Endothelial cell (in vitro differentiated cells): ENCODE measurements around the gene FIGNL1. TPM values are rescaled to one million over a fixed set of nuclear protein-coding genes. Genes with fewer than 3 reads are reported as not detected.
A peak's percentile ranks its signal among the peaks of the same experiment; 100 is the strongest.

ENCODE experiments used
- DNase-seq: peaks from one replicate; pipeline ENCODE4 v3.0.0; 2021; ENCODE audit warnings: low spot score
- H3K27ac Mint-ChIP-seq: one replicate; pipeline ENCODE4 v1.8.0; 2021; ENCODE audit warnings: mixed read lengths, inconsistent platforms; ENCODE audit not compliant: unreplicated experiment
- H3K27me3 Mint-ChIP-seq: one replicate; pipeline ENCODE4 v1.8.0; 2021; ENCODE audit warnings: mild to moderate bottlenecking, moderate library complexity, mixed read lengths, inconsistent platforms; ENCODE audit not compliant: unreplicated experiment
- H3K36me3 Mint-ChIP-seq: one replicate; pipeline ENCODE4 v1.8.0; 2021; ENCODE audit warnings: mild to moderate bottlenecking, low read depth, mixed read lengths, inconsistent platforms; ENCODE audit not compliant: unreplicated experiment
- H3K4me1 Mint-ChIP-seq: one replicate; pipeline ENCODE4 v1.8.0; 2021; ENCODE audit warnings: mild to moderate bottlenecking, mixed read lengths, inconsistent platforms; ENCODE audit not compliant: unreplicated experiment
- H3K4me3 Mint-ChIP-seq: one replicate; pipeline ENCODE4 v1.8.0; 2021; ENCODE audit warnings: mild to moderate bottlenecking, mixed read lengths, inconsistent platforms; ENCODE audit not compliant: unreplicated experiment
- H3K9me3 Mint-ChIP-seq: one replicate; pipeline ENCODE4 v1.8.0; 2021; ENCODE audit warnings: mixed read lengths, inconsistent platforms; ENCODE audit not compliant: unreplicated experiment
- total RNA-seq: library from RNA; stranded (reverse); fragmentation: NEBNext Ultra II Directional; extraction: Animal tissue kit (Norgen Biotek cat#: 25700); gene quantifications from one replicate; pipeline ENCODE4 v1.2.1, GENCODE V29; 2021; ENCODE audit not compliant: unreplicated experiment
- TF ChIP-seq, protein P1 (sequence below): fragments of 200-600 bp; sonication (generic); IDR thresholded peaks from one replicate; pipeline ENCODE4 v1.5.0; 2021; ENCODE audit warnings: antibody characterized with exemption; ENCODE audit not compliant: unreplicated experiment

FIGNL1 gene
- total RNA-seq, 1 donor from 2014 or later, result 18.4 TPM

GRCh38 chr7:50456371-50457123, 6.4 kb upstream of the FIGNL1 start:
- Mint-ChIP-seq H3K9me3 (peaks cover 5% of the 10 kb centered on the region), H3K27me3 (peaks cover 3% of the 10 kb centered on the region), H3K36me3 (no peaks in the 10 kb centered on the region), H3K4me1 (peaks cover 3% of the 10 kb centered on the region), H3K4me3 (no peak overlapping the region), H3K27ac (no peak overlapping the region)
- no peak for DNase-seq
- TF ChIP-seq, protein P1, sequence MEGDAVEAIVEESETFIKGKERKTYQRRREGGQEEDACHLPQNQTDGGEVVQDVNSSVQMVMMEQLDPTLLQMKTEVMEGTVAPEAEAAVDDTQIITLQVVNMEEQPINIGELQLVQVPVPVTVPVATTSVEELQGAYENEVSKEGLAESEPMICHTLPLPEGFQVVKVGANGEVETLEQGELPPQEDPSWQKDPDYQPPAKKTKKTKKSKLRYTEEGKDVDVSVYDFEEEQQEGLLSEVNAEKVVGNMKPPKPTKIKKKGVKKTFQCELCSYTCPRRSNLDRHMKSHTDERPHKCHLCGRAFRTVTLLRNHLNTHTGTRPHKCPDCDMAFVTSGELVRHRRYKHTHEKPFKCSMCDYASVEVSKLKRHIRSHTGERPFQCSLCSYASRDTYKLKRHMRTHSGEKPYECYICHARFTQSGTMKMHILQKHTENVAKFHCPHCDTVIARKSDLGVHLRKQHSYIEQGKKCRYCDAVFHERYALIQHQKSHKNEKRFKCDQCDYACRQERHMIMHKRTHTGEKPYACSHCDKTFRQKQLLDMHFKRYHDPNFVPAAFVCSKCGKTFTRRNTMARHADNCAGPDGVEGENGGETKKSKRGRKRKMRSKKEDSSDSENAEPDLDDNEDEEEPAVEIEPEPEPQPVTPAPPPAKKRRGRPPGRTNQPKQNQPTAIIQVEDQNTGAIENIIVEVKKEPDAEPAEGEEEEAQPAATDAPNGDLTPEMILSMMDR, result no peak

- Mint-ChIP-seq H3K36me3 (no peaks in the 10 kb centered on the region), H3K27me3 (peaks cover 3% of the 10 kb centered on the region), H3K9me3 (no peaks in the 10 kb centered on the region), H3K4me1 (peaks cover 3% of the 10 kb centered on the region), H3K27ac (no peak overlapping the region), H3K4me3 (no peak overlapping the region)
- DNase-seq, result no peak
- TF ChIP-seq, protein P1, result no peak
Observed at GRCh38 chr7:50455658-50456057, 5.5 kb upstream of the FIGNL1 start.

GRCh38 chr7:50454968-50455367, 4.8 kb upstream of the FIGNL1 start:
- Mint-ChIP-seq H3K27me3 (peaks cover 3% of the 10 kb centered on the region), H3K9me3 (no peaks in the 10 kb centered on the region), H3K4me3 (no peak overlapping the region), H3K36me3 (no peaks in the 10 kb centered on the region), H3K27ac (no peak overlapping the region), H3K4me1 (peaks cover 3% of the 10 kb centered on the region)
- TF ChIP-seq, protein P1, result no peak
- no peak for DNase-seq

- no peaks in the 10 kb centered on the region for H3K9me3 Mint-ChIP-seq
- DNase-seq, result no peak
- peak overlapping the region; percentile 81 for H3K4me3 Mint-ChIP-seq
- TF ChIP-seq, protein P1, result no peak
- H3K4me1 Mint-ChIP-seq, result peaks cover 2% of the 10 kb centered on the region
- no peak overlapping the region for H3K27ac Mint-ChIP-seq
- peaks cover 3% of the 10 kb centered on the region for H3K27me3 Mint-ChIP-seq
- no peaks in the 10 kb centered on the region for H3K36me3 Mint-ChIP-seq
Observed at GRCh38 chr7:50450590-50451032, 461 bp upstream of the FIGNL1 start.

- H3K9me3 Mint-ChIP-seq, result no peaks in the 10 kb centered on the region
- H3K27ac Mint-ChIP-seq, result no peak overlapping the region
- H3K4me1 Mint-ChIP-seq, result no peaks in the 10 kb centered on the region
- peak overlapping the region; percentile 88 for H3K4me3 Mint-ChIP-seq
- peaks cover 3% of the 10 kb centered on the region for H3K27me3 Mint-ChIP-seq
- H3K36me3 Mint-ChIP-seq, result no peaks in the 10 kb centered on the region
- TF ChIP-seq, protein P1, result no peak
- DNase-seq, result no peak
Observed at GRCh38 chr7:50449501-50449880, 659 bp downstream of the FIGNL1 start.
